HepG2 (cell line): ENCODE measurements around the gene TEAD1. TPM values are rescaled to one million over a fixed set of nuclear protein-coding genes. Genes with fewer than 3 reads are reported as not detected.

Source experiments
- ATAC-seq: fragments of 200-7000 bp; cut with Tn5 transposase; 3 replicates; pipeline ENCODE4 v1.9.1; 2020; ENCODE audit warnings: mild to moderate bottlenecking, moderate library complexity
- BruUV-seq: library from RNA; stranded (reverse); fragments of 400-500 nt; replicated peaks from 2 replicates; lab custom pipeline; 2021; lab: Mats Ljungman, UMichigan
- CTCF ChIA-PET: fragments of 300-600 bp; formaldehyde crosslinking; extraction: SDS; loops from one replicate; lab custom pipeline; 2021; ENCODE audit warnings: low total read pairs, inconsistent platforms, low intra/inter-chr PET ratio; lab: Yijun Ruan, JAX
- POLR2A ChIA-PET: fragments of 350-600 bp; sonication (Branson Sonifier 250); formaldehyde crosslinking; loops from one replicate; lab custom pipeline; 2020; ENCODE audit warnings: antibody characterized with exemption, inconsistent platforms; lab: Yijun Ruan, JAX
- DNase-seq: peaks from one replicate; pipeline ENCODE4 v3.0.0-alpha.2; 2015; ENCODE audit warnings: low spot score
- FAIRE-seq: peaks from 3 replicates; lab custom pipeline; 2011; peaks lifted over from hg19 to GRCh38; lab: Jason Lieb, UNC
- H2AFZ ChIP-seq: one replicate; pipeline ENCODE4 v1.6.1; 2011; ENCODE audit warnings: low read length, inconsistent platforms
- H3K27ac ChIP-seq: fragments of 300-600 bp; 3 replicates; pipeline ENCODE4 v1.8.0; 2011; ENCODE audit warnings: mixed run types, mild to moderate bottlenecking, mixed read lengths, low read length, inconsistent platforms; ENCODE audit not compliant: insufficient read depth; ENCODE audit errors: extremely low read length
- H3K27me3 ChIP-seq, 2 experiments: fragments of 200-600 bp in 1 of 2; 2 replicates in 1 of 2; 3 replicates in 1 of 2; pipeline versions ENCODE4 v1.6.0 to v1.8.0; 2011; ENCODE audit warnings: low read length in 2 of 2, mild to moderate bottlenecking in 2 of 2, moderate library complexity in 2 of 2, inconsistent platforms in 1 of 2; ENCODE audit not compliant: insufficient read depth in 2 of 2, control insufficient read depth in 1 of 2
- H3K36me3 ChIP-seq, 2 experiments: fragments of 200-600 bp in 1 of 2; replicated peaks in 1 of 2; 2 replicates in 1 of 2; 3 replicates in 1 of 2; pipeline versions ENCODE4 v1.5.1 to v1.8.0; 2011; ENCODE audit warnings: low read length in 2 of 2, inconsistent platforms in 1 of 2; ENCODE audit not compliant: insufficient read depth in 2 of 2, control insufficient read depth in 1 of 2
- H3K4me1 ChIP-seq: 2 replicates; pipeline ENCODE4 v1.5.1; 2012; ENCODE audit warnings: low read length, inconsistent platforms; ENCODE audit not compliant: insufficient read depth
- H3K4me2 ChIP-seq: 2 replicates; pipeline ENCODE4 v1.6.0; 2011; ENCODE audit warnings: low read depth, low read length, inconsistent platforms
- H3K4me3 ChIP-seq, 3 experiments: fragments of 200-600 bp in 1 of 3; sonication (generic), shearing (Covaris generic) in 1 of 3; replicated peaks in 1 of 3; 2 replicates each; pipeline ENCODE4 v1.5.1; 2011 to 2016; ENCODE audit warnings: low read length in 3 of 3, inconsistent platforms in 2 of 3, low read depth in 2 of 3, mild to moderate bottlenecking in 2 of 3, control low read depth in 1 of 3, mixed read lengths in 1 of 3; ENCODE audit not compliant: insufficient read depth in 1 of 3
- H3K79me2 ChIP-seq: one replicate; pipeline ENCODE4 v1.6.1; 2011; ENCODE audit warnings: low read length, inconsistent platforms; ENCODE audit not compliant: insufficient read depth
- H3K9ac ChIP-seq: 2 replicates; pipeline ENCODE4 v1.6.0; 2011; ENCODE audit warnings: mild to moderate bottlenecking, low read depth, low read length, inconsistent platforms; ENCODE audit not compliant: insufficient read depth
- H3K9me3 ChIP-seq: 2 replicates; pipeline ENCODE4 v1.5.1; 2012; ENCODE audit warnings: mild to moderate bottlenecking, low read length
- H4K20me1 ChIP-seq: 2 replicates; pipeline ENCODE4 v1.6.0; 2011; ENCODE audit warnings: inconsistent platforms, mild to moderate bottlenecking, low read length, moderate library complexity; ENCODE audit not compliant: insufficient read depth
- CEBPZ ChIP-seq: IDR thresholded peaks from 2 replicates; pipeline ENCODE4 v1.6.1; 2012; ENCODE audit warnings: low read length, improper control_type of control experiment
- KDM5B ChIP-seq: sonication (generic); formaldehyde crosslinking; IDR thresholded peaks from 2 replicates; pipeline ENCODE4 v1.4.0; 2020; ENCODE audit warnings: missing genetic modification reagents, mild to moderate bottlenecking, borderline replicate concordance
- ZBTB44 ChIP-seq: sonication (generic); formaldehyde crosslinking; IDR thresholded peaks from 2 replicates; pipeline ENCODE4 v1.4.0; 2020; ENCODE audit warnings: missing genetic modification reagents
- ZNF260 ChIP-seq: sonication (generic); formaldehyde crosslinking; IDR thresholded peaks from 2 replicates; pipeline ENCODE4 v1.4.0; 2020; ENCODE audit warnings: missing genetic modification reagents, low read depth, mild to moderate bottlenecking, borderline replicate concordance
- ZNF407 ChIP-seq: sonication (generic); formaldehyde crosslinking; IDR thresholded peaks from one replicate; pipeline ENCODE4 v1.5.1; 2020; ENCODE audit warnings: mild to moderate bottlenecking, missing genetic modification reagents; ENCODE audit errors: not compliant biosample characterization
- ZNF597 ChIP-seq: sonication (generic); formaldehyde crosslinking; IDR thresholded peaks from 2 replicates; pipeline ENCODE4 v1.5.0; 2020; ENCODE audit warnings: missing genetic modification reagents
- ZNF724P ChIP-seq: sonication (generic); formaldehyde crosslinking; IDR thresholded peaks from 2 replicates; pipeline ENCODE4 v1.8.0; 2022; ENCODE audit warnings: missing genetic modification reagents, borderline replicate concordance
- WGBS: methylation state at CpG from one replicate; pipeline ENCODE4 v1.1.6; 2017; ENCODE audit warnings: low lambda C conversion rate; 5-methylcytosine and 5-hydroxymethylcytosine counted together
- in situ Hi-C: cut with HindIII; loops from 2 replicates; pipeline ENCODE4 v1.10.0; 2017; ENCODE audit warnings: low pct_unique_long_range_greater_than_20kb; ENCODE audit not compliant: extremely low pct_ligation_motif_present
- intact Hi-C: fragments of 100-400 bp; cut with micrococcal nuclease; formaldehyde crosslinking; loops from one replicate; pipeline ENCODE4 v1.10.0; 2022; ENCODE audit not compliant: unreplicated experiment
- polyA plus RNA-seq, 8 experiments: library from polyadenylated mRNA; depleted of rRNA in 3 of 8; stranded (reverse) in 7 of 8; unstranded in 1 of 8; fragments of >200 nt; fragmentation: Illumina TruSeq in 4 of 8; extraction: Trizol in 4 of 8; gene quantifications; 2 replicates each; pipeline versions ENCODE4 v1.2.1 to v1.2.3, GENCODE V29; 2011 to 2016; ENCODE audit warnings: low read depth in 4 of 8, missing spikeins in 1 of 8, mixed read lengths in 1 of 8; ENCODE audit not compliant: insufficient read depth in 1 of 8
- total RNA-seq, 5 experiments: library from RNA; depleted of rRNA; stranded (reverse); fragments of >200 nt; fragmentation: Illumina TruSeq; extraction: Trizol; gene quantifications; 2 replicates each; pipeline ENCODE4 v1.2.3, GENCODE V29; 2016; ENCODE audit warnings: low read depth in 1 of 5

The TEAD1 gene
- total and polyA plus RNA-seq, 2 of the 13 experiments (the other 11 are each of a cell fraction or from before 2014, with no cell fraction given), result 20.1 to 30.5 TPM

GRCh38 chr11:12715131-12715530 lies 40.9 kb downstream of the TEAD1 start (continued):
- TF ChIP-seq CEBPZ, result no peak
- no peak for TF ChIP-seq ZBTB44
- TF ChIP-seq KDM5B, result no peak

GRCh38 chr11:12715941-12716340 lies 41.7 kb downstream of the TEAD1 start:
- Histone ChIP-seq H4K20me1 (no peaks in the 10 kb centered on the region), H3K27ac (no peak overlapping the region), H3K4me1 (peaks cover 10% of the 10 kb centered on the region), H3K27me3 (no peaks in the 10 kb centered on the region), H3K4me2 (no peak overlapping the region), H3K4me3 (no peak overlapping the region), H3K9ac (no peak overlapping the region), H3K9me3 (no peaks in the 10 kb centered on the region), H3K79me2 (peaks cover 14% of the 10 kb centered on the region), H3K36me3 (no peaks in the 10 kb centered on the region), H2AFZ (no peak overlapping the region)
- FAIRE-seq, result no peak
- BruUV-seq, result no TSS peak
- intact Hi-C loops, result no loop called here
- CTCF ChIA-PET, result no interaction called here
- in situ Hi-C loops, result no loop called here
- no peak for ATAC-seq
- POLR2A ChIA-PET, result no interaction called here
- DNase-seq, result no peak
- 99% methylated on average over 6 of the region's 11 CpGs for WGBS
- no peak for TF ChIP-seq ZNF724P (CRISPR knock-in tag)
- TF ChIP-seq ZNF407 (CRISPR knock-in tag), result no peak
- no peak for TF ChIP-seq ZNF260 (CRISPR knock-in tag)
- no peak for TF ChIP-seq ZNF597
